ENCODE results near the gene MTMR10. TPM values are rescaled to one million over a fixed set of nuclear protein-coding genes. Genes with fewer than 3 reads are reported as not detected.

The MTMR10 gene
- polyA plus RNA-seq, 1 donor from 2014 or later: 2.3 TPM

DNA sequence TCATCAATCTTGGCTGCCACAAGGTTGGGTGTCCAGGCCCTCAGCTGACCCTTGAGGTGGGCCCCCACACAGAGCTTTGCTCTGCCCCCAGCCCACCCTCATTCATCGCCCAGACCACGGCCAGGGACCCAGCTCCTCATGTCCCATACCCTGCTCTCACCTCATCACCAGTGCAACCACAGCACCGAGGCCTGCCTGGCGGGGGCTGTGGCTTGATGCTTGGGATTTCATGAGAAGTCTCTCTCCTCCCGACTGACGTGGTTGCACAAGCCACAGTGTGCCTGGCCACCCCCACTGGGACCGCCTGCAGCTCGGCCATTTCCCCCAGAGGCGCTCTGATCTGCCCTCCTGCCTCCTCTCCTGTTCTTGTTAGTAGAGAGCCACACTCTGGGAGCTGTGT is 45.4 kb upstream of the MTMR10 start:
- TF ChIP-seq POLR2AphosphoS5 (IDR thresholded peaks at IDR 0.05) (no peak), EP300 (conservative IDR thresholded peaks at IDR 0.05; ENCODE audit: poor library complexity, severe bottlenecking) (no peak), RAD21 (conservative IDR thresholded peaks at IDR 0.05) (no peak), MXI1 (conservative IDR thresholded peaks at IDR 0.05; ENCODE audit: poor library complexity, severe bottlenecking) (no peak), TAF1 (IDR thresholded peaks at IDR 0.05; ENCODE audit: low read depth) (no peak), SMC3 (conservative IDR thresholded peaks at IDR 0.05; ENCODE audit: poor library complexity) (no peak), EZH2 (IDR thresholded peaks at IDR 0.05; ENCODE audit: borderline replicate concordance, insufficient read depth, low read length, poor library complexity, severe bottlenecking) (no peak)
- TF ChIP-seq, protein P1, sequence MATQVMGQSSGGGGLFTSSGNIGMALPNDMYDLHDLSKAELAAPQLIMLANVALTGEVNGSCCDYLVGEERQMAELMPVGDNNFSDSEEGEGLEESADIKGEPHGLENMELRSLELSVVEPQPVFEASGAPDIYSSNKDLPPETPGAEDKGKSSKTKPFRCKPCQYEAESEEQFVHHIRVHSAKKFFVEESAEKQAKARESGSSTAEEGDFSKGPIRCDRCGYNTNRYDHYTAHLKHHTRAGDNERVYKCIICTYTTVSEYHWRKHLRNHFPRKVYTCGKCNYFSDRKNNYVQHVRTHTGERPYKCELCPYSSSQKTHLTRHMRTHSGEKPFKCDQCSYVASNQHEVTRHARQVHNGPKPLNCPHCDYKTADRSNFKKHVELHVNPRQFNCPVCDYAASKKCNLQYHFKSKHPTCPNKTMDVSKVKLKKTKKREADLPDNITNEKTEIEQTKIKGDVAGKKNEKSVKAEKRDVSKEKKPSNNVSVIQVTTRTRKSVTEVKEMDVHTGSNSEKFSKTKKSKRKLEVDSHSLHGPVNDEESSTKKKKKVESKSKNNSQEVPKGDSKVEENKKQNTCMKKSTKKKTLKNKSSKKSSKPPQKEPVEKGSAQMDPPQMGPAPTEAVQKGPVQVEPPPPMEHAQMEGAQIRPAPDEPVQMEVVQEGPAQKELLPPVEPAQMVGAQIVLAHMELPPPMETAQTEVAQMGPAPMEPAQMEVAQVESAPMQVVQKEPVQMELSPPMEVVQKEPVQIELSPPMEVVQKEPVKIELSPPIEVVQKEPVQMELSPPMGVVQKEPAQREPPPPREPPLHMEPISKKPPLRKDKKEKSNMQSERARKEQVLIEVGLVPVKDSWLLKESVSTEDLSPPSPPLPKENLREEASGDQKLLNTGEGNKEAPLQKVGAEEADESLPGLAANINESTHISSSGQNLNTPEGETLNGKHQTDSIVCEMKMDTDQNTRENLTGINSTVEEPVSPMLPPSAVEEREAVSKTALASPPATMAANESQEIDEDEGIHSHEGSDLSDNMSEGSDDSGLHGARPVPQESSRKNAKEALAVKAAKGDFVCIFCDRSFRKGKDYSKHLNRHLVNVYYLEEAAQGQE (IDR thresholded peaks at IDR 0.05; ENCODE audit: borderline replicate concordance): no peak
- TF ChIP-seq, protein P2, sequence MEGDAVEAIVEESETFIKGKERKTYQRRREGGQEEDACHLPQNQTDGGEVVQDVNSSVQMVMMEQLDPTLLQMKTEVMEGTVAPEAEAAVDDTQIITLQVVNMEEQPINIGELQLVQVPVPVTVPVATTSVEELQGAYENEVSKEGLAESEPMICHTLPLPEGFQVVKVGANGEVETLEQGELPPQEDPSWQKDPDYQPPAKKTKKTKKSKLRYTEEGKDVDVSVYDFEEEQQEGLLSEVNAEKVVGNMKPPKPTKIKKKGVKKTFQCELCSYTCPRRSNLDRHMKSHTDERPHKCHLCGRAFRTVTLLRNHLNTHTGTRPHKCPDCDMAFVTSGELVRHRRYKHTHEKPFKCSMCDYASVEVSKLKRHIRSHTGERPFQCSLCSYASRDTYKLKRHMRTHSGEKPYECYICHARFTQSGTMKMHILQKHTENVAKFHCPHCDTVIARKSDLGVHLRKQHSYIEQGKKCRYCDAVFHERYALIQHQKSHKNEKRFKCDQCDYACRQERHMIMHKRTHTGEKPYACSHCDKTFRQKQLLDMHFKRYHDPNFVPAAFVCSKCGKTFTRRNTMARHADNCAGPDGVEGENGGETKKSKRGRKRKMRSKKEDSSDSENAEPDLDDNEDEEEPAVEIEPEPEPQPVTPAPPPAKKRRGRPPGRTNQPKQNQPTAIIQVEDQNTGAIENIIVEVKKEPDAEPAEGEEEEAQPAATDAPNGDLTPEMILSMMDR (IDR thresholded peaks at IDR 0.05; ENCODE audit: poor library complexity, severe bottlenecking): no peak
- no peaks in the 10 kb centered on the region for H3K9me2 ChIP-seq (ENCODE audit: insufficient read depth, low read length)
- H3K4me3 ChIP-seq (ENCODE audit: low read length): no peak overlapping the region
- H3K9me3 ChIP-seq (ENCODE audit: low read length): no peaks in the 10 kb centered on the region
- no peaks in the 10 kb centered on the region for H3K27me3 ChIP-seq (ENCODE audit: insufficient read depth, low read depth, low read length)
- no peak overlapping the region for H3K27ac ChIP-seq (ENCODE audit: low read length)
- H4K20me1 ChIP-seq (ENCODE audit: insufficient read depth): no peaks in the 10 kb centered on the region
- no peaks in the 10 kb centered on the region for H3K36me3 ChIP-seq (ENCODE audit: insufficient read depth, low read length)
- H3K9ac ChIP-seq (ENCODE audit: low read length): no peak overlapping the region
- H3K4me2 ChIP-seq (ENCODE audit: low read length): no peak overlapping the region
- no peaks in the 10 kb centered on the region for H3F3A ChIP-seq (ENCODE audit: insufficient read depth, low read length, poor library complexity, severe bottlenecking)
- no peak overlapping the region for H2AFZ ChIP-seq (ENCODE audit: low read depth, low read length)
- H3K79me2 ChIP-seq (replicated peaks; ENCODE audit: insufficient read depth, low read length): no peaks in the 10 kb centered on the region

DNA sequence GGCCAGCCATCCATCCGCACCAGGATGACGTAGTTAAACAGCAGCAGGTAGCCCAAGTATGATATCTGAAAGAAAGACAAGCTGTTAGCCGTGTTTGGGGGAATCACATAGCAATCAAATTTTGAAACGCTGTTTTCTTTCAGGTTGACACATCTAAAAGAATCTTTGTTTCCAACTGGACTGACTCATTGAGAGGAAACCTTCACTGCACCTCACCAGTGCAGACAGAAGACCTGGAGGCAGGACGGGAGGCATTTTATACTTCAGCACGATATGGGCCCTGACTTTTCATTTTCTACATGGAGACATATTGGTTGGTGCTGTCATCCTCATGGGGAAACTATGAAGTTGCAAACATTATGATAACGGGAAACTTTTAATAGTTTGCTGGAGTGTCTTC is 44.2 kb upstream of the MTMR10 start:
- no peak overlapping the region for H2AFZ ChIP-seq (ENCODE audit: low read depth, low read length)

More for the DNA sequence above, 44.2 kb upstream of the MTMR10 start:
- Histone ChIP-seq H3K27me3 (ENCODE audit: insufficient read depth, low read depth, low read length) (no peaks in the 10 kb centered on the region), H3K27ac (ENCODE audit: low read length) (no peak overlapping the region), H3K36me3 (ENCODE audit: insufficient read depth, low read length) (no peaks in the 10 kb centered on the region), H3K9me3 (ENCODE audit: low read length) (no peaks in the 10 kb centered on the region), H4K20me1 (ENCODE audit: insufficient read depth) (no peaks in the 10 kb centered on the region), H3F3A (ENCODE audit: insufficient read depth, low read length, poor library complexity, severe bottlenecking) (no peaks in the 10 kb centered on the region), H3K9me2 (ENCODE audit: insufficient read depth, low read length) (no peaks in the 10 kb centered on the region), H3K79me2 (replicated peaks; ENCODE audit: insufficient read depth, low read length) (no peaks in the 10 kb centered on the region), H3K9ac (ENCODE audit: low read length) (no peak overlapping the region), H3K4me3 (ENCODE audit: low read length) (no peak overlapping the region), H3K4me2 (ENCODE audit: low read length) (no peak overlapping the region)
- TF ChIP-seq, protein P2 (IDR thresholded peaks at IDR 0.05; ENCODE audit: poor library complexity, severe bottlenecking): no peak
- TF ChIP-seq TAF1 (IDR thresholded peaks at IDR 0.05; ENCODE audit: low read depth): no peak
- no peak for TF ChIP-seq MXI1 (conservative IDR thresholded peaks at IDR 0.05; ENCODE audit: poor library complexity, severe bottlenecking)
- TF ChIP-seq SMC3 (conservative IDR thresholded peaks at IDR 0.05; ENCODE audit: poor library complexity): no peak
- no peak for TF ChIP-seq RAD21 (conservative IDR thresholded peaks at IDR 0.05)
- TF ChIP-seq EP300 (conservative IDR thresholded peaks at IDR 0.05; ENCODE audit: poor library complexity, severe bottlenecking): no peak
- no peak for TF ChIP-seq POLR2AphosphoS5 (IDR thresholded peaks at IDR 0.05)
- TF ChIP-seq, protein P1 (IDR thresholded peaks at IDR 0.05; ENCODE audit: borderline replicate concordance): no peak
- TF ChIP-seq EZH2 (IDR thresholded peaks at IDR 0.05; ENCODE audit: borderline replicate concordance, insufficient read depth, low read length, poor library complexity, severe bottlenecking): no peak

Measured in neural cell (in vitro differentiated cells).